ENCODE results near the gene RGL1. TPM values are rescaled to one million over a fixed set of nuclear protein-coding genes. Genes with fewer than 3 reads are reported as not detected.

RGL1 gene
- total and polyA plus RNA-seq, 2 experiments from 2014 or later, result 17.9 to 30.7 TPM

- H3K4me3 ChIP-seq, result no peak overlapping the region
- DNase-seq (ENCODE audit: low spot score), result peak; percentile 55
- H3K9me2 ChIP-seq (replicated peaks; ENCODE audit: insufficient read depth), result no peaks in the 10 kb centered on the region
- no peak overlapping the region for H3K4me2 ChIP-seq
- no peaks in the 10 kb centered on the region for H3K36me3 ChIP-seq (replicated peaks; ENCODE audit: insufficient read depth, low read depth)
- H3K27ac ChIP-seq, result no peak overlapping the region
- no peaks in the 10 kb centered on the region for H4K20me1 ChIP-seq (ENCODE audit: insufficient read depth, poor library complexity, severe bottlenecking)
- H3K79me2 ChIP-seq, result no peaks in the 10 kb centered on the region
- no peak overlapping the region for H2AFZ ChIP-seq
- WGBS (ENCODE audit: low lambda C conversion rate, missing lambda C conversion rate), result 67% methylated on average over 15 of the region's 15 CpGs
- TF ChIP-seq EZH2 (IDR thresholded peaks at IDR 0.05; ENCODE audit: borderline replicate concordance) (no peak), EZH2phosphoT487 (IDR thresholded peaks at IDR 0.05; ENCODE audit: low read depth, severe bottlenecking, unreplicated experiment) (no peak)
- no peaks in the 10 kb centered on the region for H3K27me3 ChIP-seq
- no peaks in the 10 kb centered on the region for H3K9me3 ChIP-seq (ENCODE audit: low read depth)
- peaks cover 4% of the 10 kb centered on the region for H3K4me1 ChIP-seq (ENCODE audit: insufficient read depth)
These were observed 127.5 kb downstream of the RGL1 start for GRCh38 chr1:183932412-183932811.

- no peaks in the 10 kb centered on the region for H3K9me3 ChIP-seq (ENCODE audit: low read depth)
- H3K4me2 ChIP-seq, result no peak overlapping the region
- no peak overlapping the region for H3K27ac ChIP-seq
- peaks cover 4% of the 10 kb centered on the region for H3K4me1 ChIP-seq (ENCODE audit: insufficient read depth)
- WGBS (ENCODE audit: low lambda C conversion rate, missing lambda C conversion rate), result 87% methylated on average over 4 of the region's 4 CpGs
- H4K20me1 ChIP-seq (ENCODE audit: insufficient read depth, poor library complexity, severe bottlenecking), result no peaks in the 10 kb centered on the region
- TF ChIP-seq CTCF (IDR thresholded peaks at IDR 0.05; ENCODE audit: poor library complexity), result no peak
- TF ChIP-seq EZH2 (IDR thresholded peaks at IDR 0.05; ENCODE audit: borderline replicate concordance), result no peak
- no peaks in the 10 kb centered on the region for H3K36me3 ChIP-seq (replicated peaks; ENCODE audit: insufficient read depth, low read depth)
- no peak overlapping the region for H2AFZ ChIP-seq
- H3K4me3 ChIP-seq, result no peak overlapping the region
- no peaks in the 10 kb centered on the region for H3K27me3 ChIP-seq
- no peak for DNase-seq (ENCODE audit: low spot score)
- H3K9me2 ChIP-seq (replicated peaks; ENCODE audit: insufficient read depth), result no peaks in the 10 kb centered on the region
- no peaks in the 10 kb centered on the region for H3K79me2 ChIP-seq
These were observed 128.7 kb downstream of the RGL1 start for GRCh38 chr1:183933528-183934179.

GRCh38 chr1:183934314-183934713 lies 129.4 kb downstream of the RGL1 start:
- TF ChIP-seq CTCF (IDR thresholded peaks at IDR 0.05; ENCODE audit: poor library complexity) (no peak), EZH2 (IDR thresholded peaks at IDR 0.05; ENCODE audit: borderline replicate concordance) (no peak), EZH2phosphoT487 (IDR thresholded peaks at IDR 0.05; ENCODE audit: low read depth, severe bottlenecking, unreplicated experiment) (no peak)
- DNase-seq (ENCODE audit: low spot score), result no peak
- H3K79me2 ChIP-seq, result no peaks in the 10 kb centered on the region
- H4K20me1 ChIP-seq (ENCODE audit: insufficient read depth, poor library complexity, severe bottlenecking), result no peaks in the 10 kb centered on the region
- no peak overlapping the region for H3K4me3 ChIP-seq
- WGBS (ENCODE audit: low lambda C conversion rate, missing lambda C conversion rate), result 61% methylated on average over 6 of the region's 6 CpGs
- no peak overlapping the region for H2AFZ ChIP-seq
- H3K27ac ChIP-seq, result no peak overlapping the region
- no peaks in the 10 kb centered on the region for H3K9me3 ChIP-seq (ENCODE audit: low read depth)
- no peaks in the 10 kb centered on the region for H3K27me3 ChIP-seq
- no peaks in the 10 kb centered on the region for H3K36me3 ChIP-seq (replicated peaks; ENCODE audit: insufficient read depth, low read depth)
- H3K4me1 ChIP-seq (ENCODE audit: insufficient read depth), result peaks cover 4% of the 10 kb centered on the region
- H3K4me2 ChIP-seq, result no peak overlapping the region
- no peaks in the 10 kb centered on the region for H3K9me2 ChIP-seq (replicated peaks; ENCODE audit: insufficient read depth)

GRCh38 chr1:183936009-183936408 lies 131.1 kb downstream of the RGL1 start:
- Histone ChIP-seq H3K27ac (no peak overlapping the region), H3K79me2 (no peaks in the 10 kb centered on the region), H4K20me1 (ENCODE audit: insufficient read depth, poor library complexity, severe bottlenecking) (no peaks in the 10 kb centered on the region), H3K9me3 (ENCODE audit: low read depth) (no peaks in the 10 kb centered on the region), H3K4me2 (no peak overlapping the region), H3K9me2 (replicated peaks; ENCODE audit: insufficient read depth) (no peaks in the 10 kb centered on the region), H3K27me3 (no peaks in the 10 kb centered on the region), H3K4me1 (ENCODE audit: insufficient read depth) (peaks cover 4% of the 10 kb centered on the region), H3K4me3 (no peak overlapping the region), H3K36me3 (replicated peaks; ENCODE audit: insufficient read depth, low read depth) (no peaks in the 10 kb centered on the region), H2AFZ (no peak overlapping the region)
- 89% methylated on average over 7 of the region's 7 CpGs for whole genome bisulfite sequencing (ENCODE audit: low lambda C conversion rate, missing lambda C conversion rate)
- no peak for DNase-seq (ENCODE audit: low spot score)
- no peak for TF ChIP-seq EZH2phosphoT487 (IDR thresholded peaks at IDR 0.05; ENCODE audit: low read depth, severe bottlenecking, unreplicated experiment)
- TF ChIP-seq CTCF (IDR thresholded peaks at IDR 0.05; ENCODE audit: poor library complexity), result no peak
- no peak for TF ChIP-seq EZH2 (IDR thresholded peaks at IDR 0.05; ENCODE audit: borderline replicate concordance)
